PFSK-1 (cell line): ENCODE results near the gene CPPED1.

ENCODE experiments used
- POLR2AphosphoS5 ChIP-seq: IDR thresholded peaks from 2 replicates; pipeline ENCODE4 v1.6.1; 2012; ENCODE audit warnings: low read depth, mild to moderate bottlenecking, control low read depth, low read length, moderate library complexity
- REST ChIP-seq, 2 experiments: IDR thresholded peaks; 2 replicates each; pipeline versions ENCODE4 v1.6.1 to v1.8.0; 2011 to 2012; ENCODE audit warnings: low read depth in 2 of 2, low read length in 2 of 2, control low read depth in 1 of 2, inconsistent platforms in 1 of 2, mild to moderate bottlenecking in 1 of 2, moderate library complexity in 1 of 2; ENCODE audit not compliant: insufficient read depth in 1 of 2
- SIN3A ChIP-seq: IDR thresholded peaks from 2 replicates; pipeline ENCODE4 v1.6.1; 2012; ENCODE audit warnings: mild to moderate bottlenecking, low read length, moderate library complexity, borderline replicate concordance; ENCODE audit not compliant: insufficient read depth
- TAF1 ChIP-seq: IDR thresholded peaks from 2 replicates; pipeline ENCODE4 v1.6.1; 2012; ENCODE audit warnings: low read length, control low read depth, borderline replicate concordance; ENCODE audit not compliant: insufficient read depth

- TF ChIP-seq POLR2AphosphoS5, result no peak
- no peak for TF ChIP-seq REST (IDR thresholded peaks at IDR 0.05; ENCODE audit: insufficient read depth in 1 of 2, low read depth in 2 of 2, low read length in 2 of 2)
- no peak for TF ChIP-seq SIN3A
- TF ChIP-seq TAF1, result no peak
Observed at GRCh38 chr16:12672986-12673385, 130.7 kb downstream of the CPPED1 start.
